HCT116 (cell line): ENCODE results near the gene POPDC2.

Source experiments
- CEBPB ChIP-seq: IDR thresholded peaks from 2 replicates; pipeline ENCODE4 v1.6.1; 2012; ENCODE audit warnings: low read depth
- CTCF ChIP-seq, 3 experiments: fragments of 200-600 bp in 1 of 3; sonication (generic) in 1 of 3; IDR thresholded peaks in 2 of 3; conservative IDR thresholded peaks in 1 of 3; 2 replicates each; pipeline ENCODE4 v1.5.1; 2012 to 2017; ENCODE audit warnings: low read depth in 2 of 3, low read length in 2 of 3, antibody characterized with exemption in 1 of 3, borderline replicate concordance in 1 of 3, control low read depth in 1 of 3, mild to moderate bottlenecking in 1 of 3, mixed read lengths in 1 of 3, mixed run types in 1 of 3, moderate library complexity in 1 of 3; ENCODE audit not compliant: insufficient read depth in 1 of 3
- EGR1 ChIP-seq: IDR thresholded peaks from 2 replicates; pipeline ENCODE4 v1.6.1; 2012; ENCODE audit warnings: low read depth
- EZH2 ChIP-seq: fragments of 200-600 bp; sonication (generic); IDR thresholded peaks from 2 replicates; pipeline ENCODE4 v1.6.1; 2017; ENCODE audit warnings: antibody characterized with exemption, mixed run types
- EZH2phosphoT487 ChIP-seq: fragments of 200-600 bp; IDR thresholded peaks from 2 replicates; pipeline ENCODE4 v1.6.1; 2018; ENCODE audit warnings: antibody characterized with exemption, borderline replicate concordance
- JUND ChIP-seq: IDR thresholded peaks from 2 replicates; pipeline ENCODE4 v1.6.1; 2012
- MAX ChIP-seq: IDR thresholded peaks from 2 replicates; pipeline ENCODE4 v1.6.1; 2012
- POLR2A ChIP-seq: IDR thresholded peaks from 2 replicates; pipeline ENCODE4 v1.7.0; 2011; ENCODE audit warnings: borderline replicate concordance; ENCODE audit not compliant: insufficient read depth, insufficient read length; ENCODE audit errors: extremely low read depth
- POLR2AphosphoS5 ChIP-seq: IDR thresholded peaks from 2 replicates; pipeline ENCODE4 v1.6.1; 2011; ENCODE audit warnings: mild to moderate bottlenecking, low read depth, low read length, moderate library complexity
- REST ChIP-seq: IDR thresholded peaks from 2 replicates; pipeline ENCODE4 v1.6.1; 2012; ENCODE audit warnings: low read depth
- SIN3A ChIP-seq: IDR thresholded peaks from 2 replicates; pipeline ENCODE4 v1.6.1; 2012; ENCODE audit warnings: low read depth
- YY1 ChIP-seq: IDR thresholded peaks from 2 replicates; pipeline ENCODE4 v1.6.1; 2011; ENCODE audit warnings: low read length, low read depth, moderate library complexity, mild to moderate bottlenecking; ENCODE audit not compliant: insufficient replicate concordance; ENCODE audit errors: extremely low read depth
- ZNF274 ChIP-seq: fragments of 200-500 bp; sonication (Bioruptor generic); IDR thresholded peaks from 2 replicates; pipeline ENCODE4 v1.6.1; 2014; ENCODE audit warnings: mild to moderate bottlenecking, low read depth, low read length, inconsistent platforms

- TF ChIP-seq POLR2AphosphoS5 (no peak), CTCF (IDR thresholded peaks at IDR 0.05 in 2 of 3, conservative IDR thresholded peaks at IDR 0.05 in 1 of 3; ENCODE audit: borderline replicate concordance in 1 of 3, insufficient read depth in 1 of 3, low read depth in 2 of 3, low read length in 2 of 3) (no peak), REST (no peak), EZH2 (no peak), ZNF274 (no peak), EGR1 (no peak), JUND (no peak), YY1 (no peak), EZH2phosphoT487 (no peak), POLR2A (no peak), SIN3A (no peak), MAX (no peak), CEBPB (no peak)
Measured at GRCh38 chr3:119657887-119658702, 2.3 kb downstream of the POPDC2 start.
